Stimulated activated CD8-positive, alpha-beta memory T cell treated with anti-CD3 and anti-CD28 coated beads, Interleukin-15, amount 100 ng/mL, for 24 hours (primary cell): ENCODE measurements around the gene SLC37A3.

Experiments used
- DNase-seq: peaks from one replicate; pipeline ENCODE4 v3.0.0-alpha.2; 2020; ENCODE audit warnings: low read depth

The SLC37A3 gene

GRCh38 chr7:140402178-140402835 is 4.0 kb upstream of the SLC37A3 start:
- no peak for DNase-seq

- no peak for DNase-seq
Observed at GRCh38 chr7:140400381-140400780, 2.1 kb upstream of the SLC37A3 start.

- no peak for DNase-seq
Observed at GRCh38 chr7:140398821-140399220, 491 bp upstream of the SLC37A3 start.

- no peak for DNase-seq
Observed at GRCh38 chr7:140393756-140394306, 4.5 kb downstream of the SLC37A3 start.

- no peak for DNase-seq
Observed at GRCh38 chr7:140391634-140392033, 6.7 kb downstream of the SLC37A3 start.

GRCh38 chr7:140390466-140391190 is 7.7 kb downstream of the SLC37A3 start:
- DNase-seq, result no peak

- DNase-seq, result no peak
Observed at GRCh38 chr7:140390034-140390433, 8.3 kb downstream of the SLC37A3 start.

GRCh38 chr7:140389445-140389844 is 8.9 kb downstream of the SLC37A3 start:
- DNase-seq, result no peak

GRCh38 chr7:140384894-140385545 is 13.3 kb downstream of the SLC37A3 start:
- no peak for DNase-seq

GRCh38 chr7:140383954-140384713 is 14.2 kb downstream of the SLC37A3 start:
- DNase-seq, result no peak

- DNase-seq, result no peak
Observed at GRCh38 chr7:140375892-140376730, 22.2 kb downstream of the SLC37A3 start.

GRCh38 chr7:140375323-140375722 is 23.0 kb downstream of the SLC37A3 start:
- no peak for DNase-seq

GRCh38 chr7:140369294-140369693 is 29.0 kb downstream of the SLC37A3 start:
- no peak for DNase-seq

- no peak for DNase-seq
Observed at GRCh38 chr7:140367528-140367927, 30.8 kb downstream of the SLC37A3 start.

- no peak for DNase-seq
Observed at GRCh38 chr7:140364819-140365218, 33.5 kb downstream of the SLC37A3 start.

GRCh38 chr7:140360697-140361229 is 37.6 kb downstream of the SLC37A3 start:
- DNase-seq, result no peak

- no peak for DNase-seq
Observed at GRCh38 chr7:140358412-140359051, 39.8 kb downstream of the SLC37A3 start.

- no peak for DNase-seq
Observed at GRCh38 chr7:140358024-140358411, 40.3 kb downstream of the SLC37A3 start.

GRCh38 chr7:140350056-140350455 is 48.3 kb downstream of the SLC37A3 start:
- no peak for DNase-seq

GRCh38 chr7:140349144-140349771 is 49.1 kb downstream of the SLC37A3 start:
- DNase-seq, result no peak
